DOHH2 (cell line): ENCODE measurements around the gene SLC39A11.

Source experiments
- H3F3A ChIP-seq: fragments of 200-600 bp; sonication (generic), shearing (Covaris generic); 2 replicates; pipeline ENCODE4 v1.6.0; 2016; ENCODE audit warnings: antibody characterized with exemption, mild to moderate bottlenecking; ENCODE audit not compliant: control insufficient read depth, insufficient read depth
- H3K27ac ChIP-seq: fragments of 200-600 bp; sonication (generic); 2 replicates; pipeline ENCODE4 v1.5.1; 2014; ENCODE audit warnings: low read depth, mild to moderate bottlenecking, low read length, moderate library complexity
- H3K27me3 ChIP-seq: fragments of 200-600 bp; sonication (generic); 2 replicates; pipeline ENCODE4 v1.6.1; 2014; ENCODE audit warnings: mild to moderate bottlenecking, low read length, mixed read lengths; ENCODE audit not compliant: control insufficient read depth
- H3K36me3 ChIP-seq: fragments of 200-600 bp; sonication (generic); 2 replicates; pipeline ENCODE4 v1.6.1; 2014; ENCODE audit warnings: mild to moderate bottlenecking, low read length, moderate library complexity, mixed read lengths; ENCODE audit not compliant: control insufficient read depth
- H3K4me1 ChIP-seq: fragments of 200-600 bp; sonication (generic); 2 replicates; pipeline ENCODE4 v1.6.1; 2014; ENCODE audit warnings: mild to moderate bottlenecking, low read length, mixed read lengths; ENCODE audit not compliant: control insufficient read depth
- H3K4me2 ChIP-seq: fragments of 200-600 bp; sonication (generic); 2 replicates; pipeline ENCODE4 v1.6.0; 2014; ENCODE audit warnings: mild to moderate bottlenecking, low read length, moderate library complexity
- H3K4me3 ChIP-seq: fragments of 200-600 bp; sonication (generic); 2 replicates; pipeline ENCODE4 v1.5.1; 2014; ENCODE audit warnings: mild to moderate bottlenecking, low read length, mixed read lengths
- H3K79me2 ChIP-seq: fragments of 200-600 bp; sonication (generic); 2 replicates; pipeline ENCODE4 v1.6.1; 2014; ENCODE audit warnings: mild to moderate bottlenecking, low read length, mixed read lengths; ENCODE audit not compliant: control insufficient read depth
- H3K9me2 ChIP-seq: fragments of 200-600 bp; sonication (generic); replicated peaks from 2 replicates; pipeline ENCODE4 v1.6.1; 2014; ENCODE audit warnings: mild to moderate bottlenecking, low read length, mixed read lengths; ENCODE audit not compliant: control insufficient read depth
- H3K9me3 ChIP-seq: fragments of 200-600 bp; sonication (generic); 2 replicates; pipeline ENCODE4 v1.6.1; 2014; ENCODE audit warnings: antibody characterized with exemption, low read length, mixed read lengths; ENCODE audit not compliant: control insufficient read depth, insufficient read depth
- H4K20me1 ChIP-seq: fragments of 200-600 bp; sonication (generic); 2 replicates; pipeline ENCODE4 v1.6.0; 2014; ENCODE audit warnings: low read depth, mild to moderate bottlenecking, antibody characterized with exemption, low read length, moderate library complexity; ENCODE audit not compliant: control insufficient read depth, insufficient read depth
- CTCF ChIP-seq: fragments of 200-600 bp; sonication (generic); IDR thresholded peaks from one replicate; pipeline ENCODE4 v1.5.1; 2014; ENCODE audit warnings: antibody characterized with exemption, mild to moderate bottlenecking, low read depth, low read length; ENCODE audit not compliant: poor library complexity, severe bottlenecking
- EZH2phosphoT487 ChIP-seq: fragments of 200-600 bp; sonication (generic); IDR thresholded peaks from 2 replicates; pipeline ENCODE4 v1.6.1; 2017; ENCODE audit warnings: borderline replicate concordance, mild to moderate bottlenecking, antibody characterized with exemption, low read length, moderate library complexity, mixed read lengths

The SLC39A11 gene

GRCh38 chr17:72972263-72972951, 120.1 kb downstream of the SLC39A11 start:
- Histone ChIP-seq H3K27ac (no peak overlapping the region), H3K9me3 (no peaks in the 10 kb centered on the region), H3F3A (no peaks in the 10 kb centered on the region), H3K4me2 (no peak overlapping the region), H3K79me2 (no peaks in the 10 kb centered on the region), H3K9me2 (no peaks in the 10 kb centered on the region), H3K4me1 (peaks cover 7% of the 10 kb centered on the region), H3K36me3 (no peaks in the 10 kb centered on the region), H3K4me3 (no peak overlapping the region), H4K20me1 (no peaks in the 10 kb centered on the region), H3K27me3 (no peaks in the 10 kb centered on the region)
- TF ChIP-seq CTCF: no peak
- TF ChIP-seq EZH2phosphoT487: no peak

- Histone ChIP-seq H3K27ac (no peak overlapping the region), H3K4me1 (peaks cover 7% of the 10 kb centered on the region), H4K20me1 (no peaks in the 10 kb centered on the region), H3K9me2 (no peaks in the 10 kb centered on the region), H3F3A (no peaks in the 10 kb centered on the region), H3K4me2 (no peak overlapping the region), H3K9me3 (no peaks in the 10 kb centered on the region), H3K79me2 (no peaks in the 10 kb centered on the region), H3K4me3 (no peak overlapping the region), H3K27me3 (no peaks in the 10 kb centered on the region), H3K36me3 (no peaks in the 10 kb centered on the region)
- TF ChIP-seq CTCF (peak; percentile 12), EZH2phosphoT487 (no peak)
Observed at GRCh38 chr17:72971226-72971880, 121.1 kb downstream of the SLC39A11 start.

- Histone ChIP-seq H3K9me2 (no peaks in the 10 kb centered on the region), H3K27ac (no peak overlapping the region), H3K79me2 (no peaks in the 10 kb centered on the region), H3K27me3 (no peaks in the 10 kb centered on the region), H3K4me3 (no peak overlapping the region), H3F3A (no peaks in the 10 kb centered on the region), H3K4me1 (peaks cover 7% of the 10 kb centered on the region), H3K36me3 (no peaks in the 10 kb centered on the region), H3K4me2 (no peak overlapping the region), H3K9me3 (no peaks in the 10 kb centered on the region), H4K20me1 (no peaks in the 10 kb centered on the region)
- TF ChIP-seq CTCF (no peak), EZH2phosphoT487 (no peak)
Observed at GRCh38 chr17:72970797-72971196, 121.7 kb downstream of the SLC39A11 start.
